H9 (cell line): Measurements from ENCODE around the gene PAK1. TPM values are rescaled to one million over a fixed set of nuclear protein-coding genes. Genes with fewer than 3 reads are reported as not detected.

Experiments
- DNase-seq: peaks from one replicate; pipeline ENCODE4 v3.0.0-alpha.2; 2017
- H2AFZ ChIP-seq: one replicate; pipeline ENCODE4 v1.6.1; 2013; ENCODE audit warnings: mild to moderate bottlenecking, low read length, control low read depth, moderate library complexity
- H2AK5ac ChIP-seq: 2 replicates; pipeline ENCODE4 v1.6.1; 2013; ENCODE audit warnings: low read length, control low read depth, mixed read lengths; ENCODE audit not compliant: insufficient read length
- H2BK120ac ChIP-seq: one replicate; pipeline ENCODE4 v1.6.1; 2013; ENCODE audit warnings: low read depth, mild to moderate bottlenecking, low read length, control low read depth, inconsistent platforms; ENCODE audit not compliant: poor library complexity, severe bottlenecking
- H2BK12ac ChIP-seq: 2 replicates; pipeline ENCODE4 v1.6.1; 2013; ENCODE audit warnings: low read length, control low read depth, mixed read lengths, low read depth; ENCODE audit not compliant: insufficient read length
- H2BK15ac ChIP-seq: 2 replicates; pipeline ENCODE4 v1.6.1; 2013; ENCODE audit warnings: low read depth, low read length, control low read depth
- H2BK20ac ChIP-seq: one replicate; pipeline ENCODE4 v1.6.1; 2013; ENCODE audit warnings: low read depth, mild to moderate bottlenecking, low read length, control low read depth, inconsistent platforms; ENCODE audit not compliant: poor library complexity, severe bottlenecking
- H2BK5ac ChIP-seq: 2 replicates; pipeline ENCODE4 v1.6.1; 2013; ENCODE audit warnings: low read length, control low read depth, mixed read lengths; ENCODE audit not compliant: insufficient read length
- H3K14ac ChIP-seq: 2 replicates; pipeline ENCODE4 v1.6.1; 2013; ENCODE audit warnings: low read length, control low read depth; ENCODE audit not compliant: insufficient read depth
- H3K18ac ChIP-seq: 2 replicates; pipeline ENCODE4 v1.6.1; 2013; ENCODE audit warnings: low read depth, mild to moderate bottlenecking, mixed read lengths, low read length, control low read depth; ENCODE audit not compliant: insufficient read length
- H3K23ac ChIP-seq: 2 replicates; pipeline ENCODE4 v1.6.1; 2013; ENCODE audit warnings: low read length, control low read depth, mixed read lengths, low read depth; ENCODE audit not compliant: insufficient read length
- H3K23me2 ChIP-seq: 2 replicates; pipeline ENCODE4 v1.6.1; 2013; ENCODE audit warnings: low read depth, mild to moderate bottlenecking, mixed read lengths, low read length, control low read depth; ENCODE audit not compliant: insufficient read length, poor library complexity, severe bottlenecking
- H3K27ac ChIP-seq: 2 replicates; pipeline ENCODE4 v1.5.1; 2013; ENCODE audit warnings: low read length, control low read depth, mixed read lengths, low read depth; ENCODE audit not compliant: insufficient read length
- H3K27me3 ChIP-seq: 2 replicates; pipeline ENCODE4 v1.6.1; 2013; ENCODE audit warnings: low read length, control low read depth, inconsistent platforms; ENCODE audit not compliant: insufficient read depth
- H3K4ac ChIP-seq: 2 replicates; pipeline ENCODE4 v1.6.1; 2013; ENCODE audit warnings: low read depth, mild to moderate bottlenecking, control low read depth, inconsistent platforms, low read length, moderate library complexity
- H3K4me1 ChIP-seq: 2 replicates; pipeline ENCODE4 v1.6.1; 2013; ENCODE audit warnings: low read length, control low read depth, inconsistent platforms; ENCODE audit not compliant: insufficient read depth
- H3K4me2 ChIP-seq: 2 replicates; pipeline ENCODE4 v1.6.1; 2013; ENCODE audit warnings: low read length, control low read depth, mixed read lengths; ENCODE audit not compliant: insufficient read length, insufficient read depth
- H3K56ac ChIP-seq: 2 replicates; pipeline ENCODE4 v1.6.1; 2013; ENCODE audit warnings: low read depth, mild to moderate bottlenecking, mixed read lengths, low read length, control low read depth; ENCODE audit not compliant: insufficient read length
- H3K79me1 ChIP-seq: 2 replicates; pipeline ENCODE4 v1.6.1; 2013; ENCODE audit warnings: low read depth, mild to moderate bottlenecking, moderate library complexity, low read length, control low read depth, inconsistent platforms; ENCODE audit not compliant: insufficient read depth, poor library complexity, severe bottlenecking
- H3K79me2 ChIP-seq: 2 replicates; pipeline ENCODE4 v1.6.1; 2013; ENCODE audit warnings: low read length, control low read depth, inconsistent platforms; ENCODE audit not compliant: insufficient read depth
- H3K9ac ChIP-seq: 2 replicates; pipeline ENCODE4 v1.6.1; 2013; ENCODE audit warnings: low read length, control low read depth, mixed read lengths; ENCODE audit not compliant: insufficient read length; ENCODE audit errors: extremely low read depth
- H3K9me3 ChIP-seq: one replicate; pipeline ENCODE4 v1.6.1; 2013; ENCODE audit warnings: low read depth, low read length, inconsistent platforms; ENCODE audit not compliant: control insufficient read depth
- H3T11ph ChIP-seq: one replicate; pipeline ENCODE4 v1.6.1; 2013; ENCODE audit warnings: mild to moderate bottlenecking, low read length, control low read depth, inconsistent platforms
- H4K20me1 ChIP-seq: one replicate; pipeline ENCODE4 v1.6.1; 2013; ENCODE audit not compliant: control insufficient read depth, insufficient read length, insufficient read depth
- H4K5ac ChIP-seq: 2 replicates; pipeline ENCODE4 v1.6.1; 2013; ENCODE audit warnings: low read depth, mild to moderate bottlenecking, mixed read lengths, low read length, control low read depth; ENCODE audit not compliant: insufficient read length
- H4K8ac ChIP-seq: replicated peaks from 2 replicates; pipeline ENCODE4 v1.6.1; 2013; ENCODE audit warnings: low read length, control low read depth, mixed read lengths, low read depth; ENCODE audit not compliant: insufficient read length
- H4K91ac ChIP-seq: 2 replicates; pipeline ENCODE4 v1.6.1; 2013; ENCODE audit warnings: low read depth, mild to moderate bottlenecking, moderate library complexity, mixed read lengths, low read length, control low read depth; ENCODE audit not compliant: insufficient read length
- H3K27ac Mint-ChIP-seq, 3 experiments: 2 replicates in 2 of 3; 3 replicates in 1 of 3; pipeline ENCODE4 v1.8.0; 2020 to 2021; ENCODE audit warnings: mixed read lengths in 3 of 3, mild to moderate bottlenecking in 1 of 3, moderate library complexity in 1 of 3
- H3K27me3 Mint-ChIP-seq: 2 replicates; pipeline ENCODE4 v1.8.0; 2021; ENCODE audit warnings: low read depth, mild to moderate bottlenecking, moderate library complexity, mixed read lengths
- H3K36me3 Mint-ChIP-seq, 3 experiments: 2 replicates in 2 of 3; 3 replicates in 1 of 3; pipeline ENCODE4 v1.8.0; 2020 to 2021; ENCODE audit warnings: low read depth in 3 of 3, mixed read lengths in 3 of 3; ENCODE audit not compliant: insufficient read depth in 1 of 3
- H3K4me1 Mint-ChIP-seq, 2 experiments: 2 replicates each; pipeline ENCODE4 v1.8.0; 2020; ENCODE audit warnings: mixed read lengths in 2 of 2
- H3K4me3 Mint-ChIP-seq, 2 experiments: 2 replicates in 1 of 2; 3 replicates in 1 of 2; pipeline ENCODE4 v1.8.0; 2020 to 2021; ENCODE audit warnings: mild to moderate bottlenecking in 2 of 2, mixed read lengths in 2 of 2, moderate library complexity in 1 of 2
- H3K9me3 Mint-ChIP-seq, 2 experiments: 2 replicates in 1 of 2; 3 replicates in 1 of 2; pipeline ENCODE4 v1.8.0; 2020; ENCODE audit warnings: mild to moderate bottlenecking in 2 of 2, mixed read lengths in 2 of 2, moderate library complexity in 1 of 2
- CTCF ChIP-seq: fragments of 200-600 bp; sonication (generic); conservative IDR thresholded peaks from 3 replicates; pipeline ENCODE4 v1.8.0; 2021; ENCODE audit warnings: antibody characterized with exemption, mild to moderate bottlenecking
- WGBS: extraction: QIAGEN DNeasy Blood & Tissue Kit; methylation state at CpG from one replicate; pipeline ENCODE4 v1.1.7; 2013; ENCODE audit warnings: missing lambda C conversion rate, low lambda C conversion rate, mixed read lengths; ENCODE audit not compliant: insufficient read length; ENCODE audit errors: extremely low coverage; 5-methylcytosine and 5-hydroxymethylcytosine counted together
- total RNA-seq: library from RNA; stranded (reverse); gene quantifications from 2 replicates; pipeline ENCODE4 v1.2.1, GENCODE V29; 2021

PAK1 gene
- total RNA-seq, 1 experiment from 2014 or later: 122 TPM

- 0 out of 7 replicates have a peak overlapping the region, but pooled peaks of 1 of the 3 experiments have one; percentile 11 for H3K27ac Mint-ChIP-seq
Observed at GRCh38 chr11:77436969-77437368, 36.9 kb downstream of the PAK1 start.

More at GRCh38 chr11:77436969-77437368, 36.9 kb downstream of the PAK1 start:
- Histone ChIP-seq H3K4me2 (no peak overlapping the region), H4K8ac (no peak overlapping the region), H4K5ac (no peak overlapping the region), H4K91ac (no peak overlapping the region), H2BK12ac (no peak overlapping the region), H2AFZ (no peak overlapping the region), H3K27ac (no peak overlapping the region), H3K27me3 (no peaks in the 10 kb centered on the region), H2BK15ac (no peak overlapping the region), H2BK5ac (no peak overlapping the region), H3K56ac (no peak overlapping the region), H3K79me2 (peaks cover 21% of the 10 kb centered on the region), H3K9ac (no peak overlapping the region), H3K14ac (no peak overlapping the region), H3K79me1 (no peaks in the 10 kb centered on the region), H2AK5ac (no peak overlapping the region), H2BK20ac (no peak overlapping the region), H3K18ac (no peak overlapping the region), H3T11ph (no peak overlapping the region), H3K23me2 (no peaks in the 10 kb centered on the region), H2BK120ac (no peak overlapping the region), H4K20me1 (no peaks in the 10 kb centered on the region), H3K9me3 (no peaks in the 10 kb centered on the region), H3K4ac (no peak overlapping the region), H3K4me1 (peaks cover 9% of the 10 kb centered on the region), H3K23ac (no peak overlapping the region)
- Mint-ChIP-seq H3K4me3 (no peak overlapping the region), H3K4me1 (peaks cover 24 to 50% of the 10 kb centered on the region in 2 experiments), H3K9me3 (no peaks in the 10 kb centered on the region), H3K27me3 (no peaks in the 10 kb centered on the region), H3K36me3 (no peaks in the 10 kb centered on the region; a peak in 2 of 7 replicates)
- DNase-seq: no peak
- no peak for TF ChIP-seq CTCF
- no CpG with 5 or more reads among the region's 1 CpG for WGBS
